Heart right ventricle (tissue), 16 donors: ENCODE results near the gene KRTAP10-10. TPM values are rescaled to one million over a fixed set of nuclear protein-coding genes. Genes with fewer than 3 reads are reported as not detected.

ENCODE experiments used
- ATAC-seq, 8 donors: fragments of 200-7000 bp; cut with Tn5 transposase; one replicate each; pipeline ENCODE4 v1.9.1; 2020; ENCODE audit warnings: mild to moderate bottlenecking in 8 of 8, moderate library complexity in 8 of 8, moderate number of reproducible peaks in 1 of 8
- DNase-seq, 2 donors: peaks; one replicate each; pipeline ENCODE4 v3.0.0-alpha.2; 2020
- H3K27ac ChIP-seq, 10 donors: fragments of 200-600 bp; sonication (generic) in 2 of 10; one replicate each; pipeline versions ENCODE4 v1.5.0 to v1.8.0; 2020 to 2022; ENCODE audit warnings: mild to moderate bottlenecking in 3 of 10
- H3K27me3 ChIP-seq, 7 donors: fragments of 200-600 bp; one replicate each; pipeline ENCODE4 v1.8.0; 2021 to 2022; ENCODE audit warnings: mild to moderate bottlenecking in 2 of 7
- H3K36me3 ChIP-seq, 9 donors: fragments of 200-600 bp; sonication (generic) in 1 of 9; one replicate each; pipeline versions ENCODE4 v1.5.0 to v1.8.0; 2020 to 2022; ENCODE audit warnings: mild to moderate bottlenecking in 2 of 9
- H3K4me1 ChIP-seq, 9 donors: fragments of 200-600 bp; sonication (generic) in 1 of 9; one replicate each; pipeline versions ENCODE4 v1.5.0 to v1.8.0; 2020 to 2022; ENCODE audit warnings: mild to moderate bottlenecking in 4 of 9
- H3K4me3 ChIP-seq, 10 donors: fragments of 200-600 bp; sonication (generic) in 2 of 10; one replicate each; pipeline versions ENCODE4 v1.5.0 to v1.8.0; 2020 to 2022; ENCODE audit warnings: mild to moderate bottlenecking in 7 of 10, moderate library complexity in 2 of 10
- H3K9me3 ChIP-seq, 11 donors: fragments of 200-600 bp in 10 of 11; sonication (generic) in 2 of 11; one replicate each; pipeline versions ENCODE4 v1.5.0 to v1.8.0; 2013 to 2022; ENCODE audit warnings: mild to moderate bottlenecking in 2 of 11, control low read depth in 1 of 11, moderate library complexity in 1 of 11
- WGBS, 2 donors: extraction: QIAGEN DNeasy Blood & Tissue Kit; methylation state at CpG; one replicate each; pipeline ENCODE4 v1.1.7; 2013; ENCODE audit warnings: inconsistent platforms in 1 of 2; 5-methylcytosine and 5-hydroxymethylcytosine counted together
- intact Hi-C, 10 donors: fragments of 100-400 bp; cut with DNase I; formaldehyde crosslinking; loops; one replicate each; pipeline versions ENCODE4 v1.11.1 to v1.14.2; 2022
- polyA plus RNA-seq, 2 donors: library from polyadenylated mRNA; stranded (reverse); fragments of 200-250 nt; gene quantifications; one replicate each; pipeline ENCODE4 v1.2.3, GENCODE V29; 2013
- total RNA-seq, 10 donors: library from RNA; stranded (reverse); fragmentation: NEBNext Ultra II Directional in 3 of 10; extraction: Animal tissue kit (Norgen Biotek cat#: 25700) in 3 of 10; gene quantifications; one replicate each; pipeline versions ENCODE4 v1.2.1 to v1.2.4, GENCODE V29; 2021 to 2023
- TF ChIP-seq, protein P1 (sequence below), 9 donors: fragments of 200-600 bp; sonication (generic) in 2 of 9; IDR thresholded peaks; one replicate each; pipeline versions ENCODE4 v1.5.0 to v1.8.0; 2021 to 2022; ENCODE audit warnings: antibody characterized with exemption in 9 of 9, mild to moderate bottlenecking in 5 of 9, moderate library complexity in 1 of 9
- donor health status: Arrhythmogenic right ventricular cardiomyopathy.
- donor health status: ischemic (EF 13 %, LVEDD 7.1; RV severe dilation, severe dysfunction).
- donor health status: healthy with polysubstance abuse.
- donor health status: DM: no; HTN: yes; CAD: no.
- donor health status: DM: no; HTN: no; CAD: no.
- donor health status: ischemic (EF 25% LVEDD 6.9; RV normal size, moderate dysfunction).
- donor health status: ischemic (EF 25% LVEDD 5.7; RV mildly dilated, moderate dysfunction).
- donor health status: healthy.
- donor health status: DM: yes; HTN: yes; CAD: no.
- donor health status: Ischemic cardiomyopathy.
- donor health status: ischemic (EF 35%, LVEDD 5.7; RV mildly dilated, moderate dysfunction).
- donor health status: nonischemic (EF 11% LVEDD 7.7; RV severe dilation, severe dysfunction).
- donor health status: DM: yes; HTN: yes; CAD: no.
- donor health status: PGD.
- donor health status: ischemic (EF 29% LVEDD 5.4; RV normal size, mild dysfunction).
- donor health status: nonischemic (EF 23%, LVEDD 6.1; RV moderate dilation, normal function).

Gene KRTAP10-10
- total and polyA plus RNA-seq, 12 donors = not detected

DNA sequence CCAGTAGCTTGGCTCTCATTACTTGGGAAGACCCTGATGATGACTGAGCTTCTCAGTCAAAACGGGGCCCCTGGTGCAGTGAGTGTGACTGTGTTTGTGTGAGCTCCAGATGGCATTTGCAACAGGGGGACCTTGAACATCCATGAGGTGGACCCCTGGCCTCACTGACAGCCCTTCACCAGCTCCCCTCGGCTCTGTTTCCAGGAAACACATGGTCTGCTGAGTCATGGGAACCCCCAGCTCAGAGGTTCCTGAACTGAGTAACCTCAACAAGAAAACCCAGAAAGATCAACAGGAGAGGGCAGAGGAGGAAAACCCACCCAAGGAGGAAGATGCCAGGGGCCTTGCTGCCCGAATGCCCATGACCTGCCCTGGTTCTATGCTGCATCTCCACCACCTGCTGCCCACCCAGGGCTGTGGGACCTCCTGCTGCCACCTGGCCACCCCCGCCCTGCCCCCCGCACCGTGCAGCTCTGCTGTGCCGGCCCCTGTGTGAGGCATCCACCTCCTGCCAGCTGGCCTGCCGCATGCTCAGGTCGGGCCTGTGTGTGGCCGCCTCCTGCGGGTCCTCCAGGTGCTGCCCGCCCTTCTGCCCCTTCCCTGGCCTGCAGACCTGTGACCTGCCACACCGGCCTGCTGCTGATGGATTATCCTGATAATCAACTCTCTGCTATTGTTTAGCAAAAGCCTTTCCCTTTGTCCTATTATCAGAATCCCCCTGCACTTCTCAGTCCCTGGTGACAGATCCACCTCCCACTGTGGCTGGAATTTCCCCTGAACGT lies 49.0 kb downstream of the KRTAP10-10 start:
- TF ChIP-seq, protein P1, sequence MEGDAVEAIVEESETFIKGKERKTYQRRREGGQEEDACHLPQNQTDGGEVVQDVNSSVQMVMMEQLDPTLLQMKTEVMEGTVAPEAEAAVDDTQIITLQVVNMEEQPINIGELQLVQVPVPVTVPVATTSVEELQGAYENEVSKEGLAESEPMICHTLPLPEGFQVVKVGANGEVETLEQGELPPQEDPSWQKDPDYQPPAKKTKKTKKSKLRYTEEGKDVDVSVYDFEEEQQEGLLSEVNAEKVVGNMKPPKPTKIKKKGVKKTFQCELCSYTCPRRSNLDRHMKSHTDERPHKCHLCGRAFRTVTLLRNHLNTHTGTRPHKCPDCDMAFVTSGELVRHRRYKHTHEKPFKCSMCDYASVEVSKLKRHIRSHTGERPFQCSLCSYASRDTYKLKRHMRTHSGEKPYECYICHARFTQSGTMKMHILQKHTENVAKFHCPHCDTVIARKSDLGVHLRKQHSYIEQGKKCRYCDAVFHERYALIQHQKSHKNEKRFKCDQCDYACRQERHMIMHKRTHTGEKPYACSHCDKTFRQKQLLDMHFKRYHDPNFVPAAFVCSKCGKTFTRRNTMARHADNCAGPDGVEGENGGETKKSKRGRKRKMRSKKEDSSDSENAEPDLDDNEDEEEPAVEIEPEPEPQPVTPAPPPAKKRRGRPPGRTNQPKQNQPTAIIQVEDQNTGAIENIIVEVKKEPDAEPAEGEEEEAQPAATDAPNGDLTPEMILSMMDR (IDR thresholded peaks at IDR 0.05) = no peak
- DNase-seq (no peak), ATAC-seq (no peak)
- Histone ChIP-seq H3K4me3 (no peak overlapping the region), H3K4me1 (no peaks in the 10 kb centered on the region), H3K27ac (no peak overlapping the region), H3K36me3 (no peaks in the 10 kb centered on the region), H3K27me3 (peaks cover 0 to 64% (median 30%) of the 10 kb centered on the region in 7 donors), H3K9me3 (no peaks in the 10 kb centered on the region)
- intact Hi-C loops = loop anchor here in 1 of 10 donors (2.0 kb wide), 1 partner anchor 21 kb away; no protein-coding TSS in a partner anchor
- WGBS, 2 donors = 29 to 33% methylated on average over 13 to 14 of the region's 14 CpGs

DNA sequence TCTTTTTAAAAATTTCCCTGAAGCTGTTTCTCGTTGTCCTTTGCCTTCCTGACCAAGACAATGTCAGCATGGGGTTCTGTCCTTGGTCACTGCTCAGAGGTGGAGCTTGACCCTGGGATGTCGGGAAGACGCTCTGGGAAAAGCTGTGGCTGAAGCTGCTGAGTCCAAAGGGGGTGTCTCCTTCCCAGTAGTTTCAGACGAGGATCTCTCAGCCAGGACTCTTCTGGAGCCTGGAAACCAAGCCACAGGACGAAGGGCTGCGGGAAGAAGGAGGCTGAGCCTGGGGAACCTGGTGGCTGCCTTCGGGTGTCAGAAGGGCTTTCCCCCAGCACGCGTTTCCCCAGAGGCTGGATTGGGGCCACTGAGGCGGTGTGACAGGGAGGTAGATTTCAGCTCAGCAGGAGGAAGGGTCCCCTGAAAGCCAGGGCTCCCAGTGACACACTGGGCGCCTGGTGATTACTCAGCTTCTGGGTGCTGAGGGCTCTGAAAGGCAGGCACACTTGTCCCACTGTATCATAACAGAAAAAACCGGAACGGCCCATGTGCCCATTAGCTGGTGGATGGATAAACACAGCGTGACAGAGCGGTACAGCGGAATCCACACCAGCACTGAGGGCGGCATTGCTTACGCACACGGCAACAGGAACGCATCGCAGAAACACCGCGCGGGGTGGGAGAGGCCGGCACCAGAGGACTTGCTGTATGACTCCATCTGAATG lies 49.8 kb downstream of the KRTAP10-10 start:
- DNase-seq (no peak), ATAC-seq (no peak)
- Histone ChIP-seq H3K27me3 (peaks cover 0 to 64% (median 29%) of the 10 kb centered on the region in 7 donors), H3K9me3 (peaks cover 0 to 4% (median 0%) of the 10 kb centered on the region in 11 donors), H3K4me1 (no peaks in the 10 kb centered on the region), H3K36me3 (no peaks in the 10 kb centered on the region), H3K4me3 (no peak overlapping the region), H3K27ac (no peak overlapping the region)
- TF ChIP-seq, protein P1 (IDR thresholded peaks at IDR 0.05) = no peak
- 66 to 72% methylated on average over 25 of the region's 25 CpGs for WGBS, 2 donors
- intact Hi-C loops = no loop called here

DNA sequence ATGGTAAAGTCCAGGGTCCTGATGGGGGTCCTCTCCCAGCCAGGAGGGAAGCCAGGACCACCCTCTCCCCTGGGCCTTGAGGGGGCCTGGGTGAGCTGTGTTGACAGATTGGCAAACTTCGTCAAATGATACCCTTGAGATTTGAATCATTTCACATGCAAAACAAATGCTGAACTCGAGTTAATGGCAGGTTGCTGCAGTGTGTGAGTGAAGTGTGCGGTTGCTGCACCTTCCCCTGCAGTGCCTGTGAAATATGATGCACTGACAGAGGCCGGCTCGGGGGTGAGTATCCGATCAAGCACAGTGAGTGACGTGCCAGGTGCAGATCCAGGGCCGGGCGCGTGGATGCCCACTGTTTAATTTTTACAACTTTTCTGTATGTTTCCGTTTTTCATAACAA lies 50.5 kb downstream of the KRTAP10-10 start:
- 61 to 64% methylated on average over 11 of the region's 11 CpGs for WGBS, 2 donors
- DNase-seq = no peak
- intact Hi-C loops = no loop called here

More for the DNA sequence above, 50.5 kb downstream of the KRTAP10-10 start:
- Histone ChIP-seq H3K36me3 (no peaks in the 10 kb centered on the region), H3K9me3 (peaks cover 0 to 11% (median 3%) of the 10 kb centered on the region in 11 donors), H3K27ac (no peak overlapping the region), H3K4me3 (no peak overlapping the region), H3K27me3 (peaks cover 0 to 64% (median 29%) of the 10 kb centered on the region in 7 donors), H3K4me1 (no peaks in the 10 kb centered on the region)
- no peak for ATAC-seq
- TF ChIP-seq, protein P1 (IDR thresholded peaks at IDR 0.05) = no peak

Other genes starting within 250 kb of the KRTAP10-10 start
- 1 to 10 TPM; 1.2 to 3.2 (median 2.1) TPM for gene LRRC3, start 181.8 kb upstream of the KRTAP10-10 start, total RNA-seq
- gene LRRC3, start 181.8 kb upstream of the KRTAP10-10 start, polyA plus RNA-seq = 1 to 10 TPM; 1.2 to 2.3 TPM
- gene KRTAP10-1, start 97.2 kb upstream of the KRTAP10-10 start, total RNA-seq = not detected
- gene KRTAP10-1, start 97.2 kb upstream of the KRTAP10-10 start, polyA plus RNA-seq = not detected
- not detected for gene KRTAP10-2, start 85.9 kb upstream of the KRTAP10-10 start, total RNA-seq
- not detected for gene KRTAP10-2, start 85.9 kb upstream of the KRTAP10-10 start, polyA plus RNA-seq
- not detected for gene KRTAP10-3, start 78.6 kb upstream of the KRTAP10-10 start, total RNA-seq
- gene KRTAP10-3, start 78.6 kb upstream of the KRTAP10-10 start, polyA plus RNA-seq = not detected
- gene KRTAP10-4, start 63.6 kb upstream of the KRTAP10-10 start, total RNA-seq = not detected
- gene KRTAP10-4, start 63.6 kb upstream of the KRTAP10-10 start, polyA plus RNA-seq = not detected
- not detected for gene KRTAP10-5, start 56.8 kb upstream of the KRTAP10-10 start, total RNA-seq
- gene KRTAP10-5, start 56.8 kb upstream of the KRTAP10-10 start, polyA plus RNA-seq = not detected
- not detected for gene KRTAP10-6, start 44.9 kb upstream of the KRTAP10-10 start, total RNA-seq
- not detected for gene KRTAP10-6, start 44.9 kb upstream of the KRTAP10-10 start, polyA plus RNA-seq
- gene KRTAP10-7, start 36.8 kb upstream of the KRTAP10-10 start, total RNA-seq = not detected
- not detected for gene KRTAP10-7, start 36.8 kb upstream of the KRTAP10-10 start, polyA plus RNA-seq
- gene KRTAP10-8, start 25.3 kb upstream of the KRTAP10-10 start, total RNA-seq = not detected
- gene KRTAP10-8, start 25.3 kb upstream of the KRTAP10-10 start, polyA plus RNA-seq = not detected
- gene KRTAP10-9, start 10.3 kb upstream of the KRTAP10-10 start, total RNA-seq = not detected
- gene KRTAP10-9, start 10.3 kb upstream of the KRTAP10-10 start, polyA plus RNA-seq = not detected
- not detected for gene KRTAP10-11, start 9.1 kb downstream of the KRTAP10-10 start, total RNA-seq
- gene KRTAP10-11, start 9.1 kb downstream of the KRTAP10-10 start, polyA plus RNA-seq = not detected
- not detected for gene KRTAP12-4, start 17.3 kb downstream of the KRTAP10-10 start, total RNA-seq
- gene KRTAP12-4, start 17.3 kb downstream of the KRTAP10-10 start, polyA plus RNA-seq = not detected
- not detected for gene KRTAP12-3, start 20.6 kb downstream of the KRTAP10-10 start, total RNA-seq
- not detected for gene KRTAP12-3, start 20.6 kb downstream of the KRTAP10-10 start, polyA plus RNA-seq
- not detected for gene KRTAP12-2, start 29.6 kb downstream of the KRTAP10-10 start, total RNA-seq
- gene KRTAP12-2, start 29.6 kb downstream of the KRTAP10-10 start, polyA plus RNA-seq = not detected
- gene KRTAP12-1, start 44.8 kb downstream of the KRTAP10-10 start, total RNA-seq = not detected
- not detected for gene KRTAP12-1, start 44.8 kb downstream of the KRTAP10-10 start, polyA plus RNA-seq
- not detected for gene KRTAP10-12, start 59.8 kb downstream of the KRTAP10-10 start, total RNA-seq
- gene KRTAP10-12, start 59.8 kb downstream of the KRTAP10-10 start, polyA plus RNA-seq = not detected
- 1 to 10 TPM in 4 of 10 donors, under 1 TPM in 3, not detected in 3; 0.12 to 2.1 (median 1.0) TPM for gene TSPEAR, start 74.2 kb downstream of the KRTAP10-10 start, total RNA-seq
- 1 to 10 TPM in 1 of 2 donors, under 1 TPM in 1; under 0.01 to 3.4 TPM for gene TSPEAR, start 74.2 kb downstream of the KRTAP10-10 start, polyA plus RNA-seq
- 10 to 100 TPM; 58.1 to 89.5 (median 67.0) TPM for gene UBE2G2, start 164.5 kb downstream of the KRTAP10-10 start, total RNA-seq
- gene UBE2G2, start 164.5 kb downstream of the KRTAP10-10 start, polyA plus RNA-seq = 10 to 100 TPM; 39.6 to 59.3 TPM
- 10 to 100 TPM; 56.9 to 80.9 (median 72.6) TPM for gene SUMO3, start 180.7 kb downstream of the KRTAP10-10 start, total RNA-seq
- 10 to 100 TPM; 14.9 to 70.0 TPM for gene SUMO3, start 180.7 kb downstream of the KRTAP10-10 start, polyA plus RNA-seq
- gene PTTG1IP, start 236.3 kb downstream of the KRTAP10-10 start, total RNA-seq = 100 to 1,000 TPM; 109 to 188 (median 148) TPM
- gene PTTG1IP, start 236.3 kb downstream of the KRTAP10-10 start, polyA plus RNA-seq = 100 to 1,000 TPM; 122 to 172 TPM